Measurements from ENCODE around the gene NR4A3.

GRCh38 chr9:99848447-99848846, 26.8 kb downstream of the NR4A3 start:
- TF ChIP-seq, protein P1, sequence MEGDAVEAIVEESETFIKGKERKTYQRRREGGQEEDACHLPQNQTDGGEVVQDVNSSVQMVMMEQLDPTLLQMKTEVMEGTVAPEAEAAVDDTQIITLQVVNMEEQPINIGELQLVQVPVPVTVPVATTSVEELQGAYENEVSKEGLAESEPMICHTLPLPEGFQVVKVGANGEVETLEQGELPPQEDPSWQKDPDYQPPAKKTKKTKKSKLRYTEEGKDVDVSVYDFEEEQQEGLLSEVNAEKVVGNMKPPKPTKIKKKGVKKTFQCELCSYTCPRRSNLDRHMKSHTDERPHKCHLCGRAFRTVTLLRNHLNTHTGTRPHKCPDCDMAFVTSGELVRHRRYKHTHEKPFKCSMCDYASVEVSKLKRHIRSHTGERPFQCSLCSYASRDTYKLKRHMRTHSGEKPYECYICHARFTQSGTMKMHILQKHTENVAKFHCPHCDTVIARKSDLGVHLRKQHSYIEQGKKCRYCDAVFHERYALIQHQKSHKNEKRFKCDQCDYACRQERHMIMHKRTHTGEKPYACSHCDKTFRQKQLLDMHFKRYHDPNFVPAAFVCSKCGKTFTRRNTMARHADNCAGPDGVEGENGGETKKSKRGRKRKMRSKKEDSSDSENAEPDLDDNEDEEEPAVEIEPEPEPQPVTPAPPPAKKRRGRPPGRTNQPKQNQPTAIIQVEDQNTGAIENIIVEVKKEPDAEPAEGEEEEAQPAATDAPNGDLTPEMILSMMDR (conservative IDR thresholded peaks at IDR 0.05 in 1 of 2, IDR thresholded peaks at IDR 0.05 in 1 of 2; ENCODE audit: low read depth in 1 of 2, low read length in 2 of 2): no peak
- no peak for TF ChIP-seq EZH2 (IDR thresholded peaks at IDR 0.05; ENCODE audit: low read length, missing control alignments)

Measured in fibroblast of lung (primary cell).